IMR-90 (cell line): ENCODE results near the gene TECTA. TPM values are rescaled to one million over a fixed set of nuclear protein-coding genes. Genes with fewer than 3 reads are reported as not detected.

Source experiments
- ATAC-seq: fragments of 200-7000 bp; cut with Tn5 transposase; 2 replicates; pipeline ENCODE4 v1.9.1; 2020; ENCODE audit warnings: low read depth, mild to moderate bottlenecking, moderate library complexity
- BruUV-seq: library from RNA; stranded (reverse); fragments of 400-500 nt; replicated peaks from 2 replicates; lab custom pipeline; 2021; lab: Mats Ljungman, UMichigan
- CTCF ChIA-PET: fragments of 300-600 bp; formaldehyde crosslinking; extraction: SDS; loops from one replicate; lab custom pipeline; 2021; ENCODE audit warnings: antibody characterized with exemption; lab: Yijun Ruan, JAX
- POLR2A ChIA-PET: fragments of 300-600 bp; sonication (Branson Sonifier 250); formaldehyde crosslinking; loops from one replicate; lab custom pipeline; 2022; ENCODE audit warnings: antibody characterized with exemption; ENCODE audit not compliant: unreplicated experiment; lab: Charles Lee
- DNase-seq: peaks from one replicate; pipeline ENCODE4 v3.0.0; 2013
- H2AFZ ChIP-seq: replicated peaks from 2 replicates; pipeline ENCODE3; 2013; ENCODE audit warnings: low read length, mild to moderate bottlenecking; ENCODE audit not compliant: poor library complexity
- H2AK5ac ChIP-seq: 2 replicates; pipeline ENCODE4 v1.6.1; 2013; ENCODE audit warnings: low read depth, low read length, inconsistent platforms
- H2AK9ac ChIP-seq: replicated peaks from 2 replicates; pipeline ENCODE3; 2013; ENCODE audit warnings: mild to moderate bottlenecking, low read depth, low read length, moderate library complexity; ENCODE audit not compliant: poor library complexity
- H2BK120ac ChIP-seq: 2 replicates; pipeline ENCODE4 v1.6.1; 2013; ENCODE audit warnings: low read depth, low read length, inconsistent platforms
- H2BK15ac ChIP-seq: 3 replicates; pipeline ENCODE4 v1.6.1; 2013; ENCODE audit warnings: low read depth, low read length, inconsistent platforms
- H2BK20ac ChIP-seq: 2 replicates; pipeline ENCODE4 v1.6.1; 2013; ENCODE audit warnings: low read depth, mild to moderate bottlenecking, inconsistent platforms, low read length, moderate library complexity
- H2BK5ac ChIP-seq: 2 replicates; pipeline ENCODE4 v1.6.1; 2013; ENCODE audit warnings: mild to moderate bottlenecking, low read depth, low read length, inconsistent platforms; ENCODE audit not compliant: poor library complexity, severe bottlenecking
- H3K14ac ChIP-seq: replicated peaks from 2 replicates; pipeline ENCODE4 v1.6.1; 2013; ENCODE audit warnings: low read depth, low read length, inconsistent platforms
- H3K18ac ChIP-seq: 2 replicates; pipeline ENCODE4 v1.6.1; 2013; ENCODE audit warnings: low read depth, low read length, control low read depth
- H3K23ac ChIP-seq: 2 replicates; pipeline ENCODE4 v1.6.1; 2013; ENCODE audit warnings: low read depth, low read length, inconsistent platforms
- H3K27ac ChIP-seq: 2 replicates; pipeline ENCODE4 v1.5.1; 2013; ENCODE audit warnings: mild to moderate bottlenecking, control low read depth, low read length; ENCODE audit not compliant: insufficient read depth
- H3K27me3 ChIP-seq: 2 replicates; pipeline ENCODE4 v1.6.1; 2013; ENCODE audit warnings: low read length; ENCODE audit not compliant: control insufficient read depth, insufficient read depth
- H3K36me3 ChIP-seq: 2 replicates; pipeline ENCODE4 v1.6.1; 2013; ENCODE audit warnings: low read length, mixed read lengths; ENCODE audit not compliant: control insufficient read depth, insufficient read depth
- H3K4ac ChIP-seq: 2 replicates; pipeline ENCODE4 v1.6.1; 2013; ENCODE audit warnings: low read depth, low read length, inconsistent platforms
- H3K4me1 ChIP-seq: 2 replicates; pipeline ENCODE4 v1.6.1; 2013; ENCODE audit warnings: low read length, mixed read lengths; ENCODE audit not compliant: control insufficient read depth, insufficient read depth
- H3K4me2 ChIP-seq: 2 replicates; pipeline ENCODE4 v1.6.1; 2013; ENCODE audit warnings: low read depth, mild to moderate bottlenecking, control low read depth, low read length, moderate library complexity
- H3K4me3 ChIP-seq: 2 replicates; pipeline ENCODE4 v1.5.1; 2013; ENCODE audit warnings: low read depth, mild to moderate bottlenecking, control low read depth, low read length, moderate library complexity; ENCODE audit not compliant: insufficient read depth
- H3K56ac ChIP-seq: 2 replicates; pipeline ENCODE4 v1.6.1; 2013; ENCODE audit warnings: low read length, inconsistent platforms; ENCODE audit not compliant: insufficient read depth; ENCODE audit errors: extremely low read depth
- H3K79me1 ChIP-seq, 2 experiments: 2 replicates each; pipeline ENCODE4 v1.6.1; 2013; ENCODE audit warnings: low read length in 2 of 2, inconsistent platforms in 1 of 2, low read depth in 1 of 2
- H3K9ac ChIP-seq: 2 replicates; pipeline ENCODE4 v1.6.1; 2013; ENCODE audit warnings: low read depth, low read length, control low read depth
- H3K9me1 ChIP-seq: 2 replicates; pipeline ENCODE4 v1.6.1; 2013; ENCODE audit warnings: low read length, inconsistent platforms; ENCODE audit not compliant: insufficient read depth
- H3K9me3 ChIP-seq: 2 replicates; pipeline ENCODE4 v1.6.1; 2013; ENCODE audit warnings: low read length; ENCODE audit not compliant: control insufficient read depth, insufficient read depth
- H4K20me1 ChIP-seq: 2 replicates; pipeline ENCODE4 v1.6.1; 2013; ENCODE audit warnings: low read length, inconsistent platforms; ENCODE audit not compliant: insufficient read depth
- H4K5ac ChIP-seq: 2 replicates; pipeline ENCODE4 v1.6.1; 2013; ENCODE audit warnings: mild to moderate bottlenecking, low read depth, low read length, control low read depth
- H4K8ac ChIP-seq, 2 experiments: 2 replicates each; pipeline ENCODE4 v1.6.1; 2013; ENCODE audit warnings: low read depth in 2 of 2, low read length in 2 of 2, control low read depth in 1 of 2, inconsistent platforms in 1 of 2
- H4K91ac ChIP-seq: 2 replicates; pipeline ENCODE4 v1.6.1; 2013; ENCODE audit warnings: low read depth, low read length, inconsistent platforms; ENCODE audit not compliant: insufficient read depth
- BHLHE40 ChIP-seq: fragments of 150-350 bp; IDR thresholded peaks from 2 replicates; pipeline ENCODE4 v1.6.1; 2016; ENCODE audit warnings: mild to moderate bottlenecking, low read depth, low read length
- CEBPB ChIP-seq: IDR thresholded peaks from 2 replicates; pipeline ENCODE4 v1.6.1; 2012; ENCODE audit warnings: low read depth, low read length, improper control_type of control experiment
- CHD1 ChIP-seq: IDR thresholded peaks from 2 replicates; pipeline ENCODE4 v1.6.1; 2012; ENCODE audit warnings: low read depth, low read length, improper control_type of control experiment
- FOS ChIP-seq: fragments of 150-350 bp; IDR thresholded peaks from 2 replicates; pipeline ENCODE4 v1.6.1; 2016; ENCODE audit warnings: low read depth, low read length
- MAFK ChIP-seq: IDR thresholded peaks from 2 replicates; pipeline ENCODE4 v1.6.1; 2012; ENCODE audit warnings: low read depth, low read length, improper control_type of control experiment
- MAZ ChIP-seq: IDR thresholded peaks from 2 replicates; pipeline ENCODE4 v1.6.1; 2012; ENCODE audit warnings: low read depth, mild to moderate bottlenecking, low read length, improper control_type of control experiment, moderate library complexity, borderline replicate concordance
- MXI1 ChIP-seq: IDR thresholded peaks from 2 replicates; pipeline ENCODE4 v1.6.1; 2012; ENCODE audit warnings: low read depth, mild to moderate bottlenecking, low read length, moderate library complexity, borderline replicate concordance
- NFE2L2 ChIP-seq: fragments of 150-350 bp; IDR thresholded peaks from 2 replicates; pipeline ENCODE4 v1.6.1; 2016; ENCODE audit warnings: low read depth, mild to moderate bottlenecking, low read length
- POLR2A ChIP-seq: IDR thresholded peaks from 2 replicates; pipeline ENCODE4 v1.6.1; 2012; ENCODE audit warnings: mild to moderate bottlenecking, low read depth, low read length
- RAD21 ChIP-seq: IDR thresholded peaks from 2 replicates; pipeline ENCODE4 v1.6.1; 2012; ENCODE audit warnings: low read length, improper control_type of control experiment
- RCOR1 ChIP-seq: IDR thresholded peaks from 2 replicates; pipeline ENCODE4 v1.6.1; 2012; ENCODE audit warnings: mild to moderate bottlenecking, low read length, improper control_type of control experiment; ENCODE audit not compliant: insufficient replicate concordance
- RFX5 ChIP-seq: IDR thresholded peaks from 2 replicates; pipeline ENCODE4 v1.8.0; 2012; ENCODE audit warnings: low read depth, mild to moderate bottlenecking, low read length, moderate library complexity
- SMC3 ChIP-seq: fragments of 150-350 bp; IDR thresholded peaks from 2 replicates; pipeline ENCODE4 v1.6.1; 2016; ENCODE audit warnings: low read depth, mild to moderate bottlenecking, antibody characterized with exemption, low read length, moderate library complexity
- WGBS, 2 experiments: methylation state at CpG; one replicate each; pipeline versions ENCODE4 v1.1.5 to v1.1.7; 2013; ENCODE audit warnings: missing lambda C conversion rate in 2 of 2; ENCODE audit not compliant: insufficient read length in 1 of 2; ENCODE audit errors: extremely low coverage in 2 of 2; 5-methylcytosine and 5-hydroxymethylcytosine counted together
- dilution Hi-C: fragments of 300-500 bp; cut with HindIII; formaldehyde crosslinking; loops from one replicate; pipeline ENCODE4 v1.14.3; 2018; ENCODE audit warnings: low sequenced_read_pairs; ENCODE audit not compliant: unreplicated experiment
- in situ Hi-C: fragments of 300-500 bp; cut with MboI; formaldehyde crosslinking; loops from 3 replicates; pipeline ENCODE4 v1.14.3; 2019; ENCODE audit warnings: low sequenced_read_pairs, inconsistent platforms, mixed read lengths
- intact Hi-C: fragments of 100-400 bp; cut with micrococcal nuclease; formaldehyde crosslinking; loops from 2 replicates; pipeline ENCODE4 v1.10.0; 2022
- polyA plus RNA-seq, 3 experiments: library from polyadenylated mRNA; depleted of rRNA; stranded (reverse); fragments of >200 nt; gene quantifications; 2 replicates each; pipeline ENCODE4 v1.2.3, GENCODE V29; 2012; ENCODE audit warnings: low replicate concordance in 1 of 3
- total RNA-seq: library from RNA; depleted of rRNA; stranded (reverse); fragments of >200 nt; gene quantifications from 2 replicates; pipeline ENCODE4 v1.2.3, GENCODE V29; 2012
- TF ChIP-seq, protein P1 (sequence below): fragments of 150-350 bp; IDR thresholded peaks from 2 replicates; pipeline ENCODE4 v1.6.1; 2016; ENCODE audit warnings: low read depth, mild to moderate bottlenecking, low read length, moderate library complexity, borderline replicate concordance
- TF ChIP-seq, protein P2 (sequence below): fragments of 150-350 bp; IDR thresholded peaks from 2 replicates; pipeline ENCODE4 v1.6.1; 2017; ENCODE audit warnings: mild to moderate bottlenecking, antibody characterized with exemption, low read length, low read depth
- TF ChIP-seq, protein P3 (sequence below): conservative IDR thresholded peaks from 2 replicates; pipeline ENCODE4 v1.5.1; 2012; ENCODE audit warnings: mild to moderate bottlenecking, low read depth, low read length, improper control_type of control experiment

Gene TECTA
- total and polyA plus RNA-seq, 2 of the 4 experiments (the other 2 are of a cell fraction), result 0.17 to 0.18 TPM

DNA sequence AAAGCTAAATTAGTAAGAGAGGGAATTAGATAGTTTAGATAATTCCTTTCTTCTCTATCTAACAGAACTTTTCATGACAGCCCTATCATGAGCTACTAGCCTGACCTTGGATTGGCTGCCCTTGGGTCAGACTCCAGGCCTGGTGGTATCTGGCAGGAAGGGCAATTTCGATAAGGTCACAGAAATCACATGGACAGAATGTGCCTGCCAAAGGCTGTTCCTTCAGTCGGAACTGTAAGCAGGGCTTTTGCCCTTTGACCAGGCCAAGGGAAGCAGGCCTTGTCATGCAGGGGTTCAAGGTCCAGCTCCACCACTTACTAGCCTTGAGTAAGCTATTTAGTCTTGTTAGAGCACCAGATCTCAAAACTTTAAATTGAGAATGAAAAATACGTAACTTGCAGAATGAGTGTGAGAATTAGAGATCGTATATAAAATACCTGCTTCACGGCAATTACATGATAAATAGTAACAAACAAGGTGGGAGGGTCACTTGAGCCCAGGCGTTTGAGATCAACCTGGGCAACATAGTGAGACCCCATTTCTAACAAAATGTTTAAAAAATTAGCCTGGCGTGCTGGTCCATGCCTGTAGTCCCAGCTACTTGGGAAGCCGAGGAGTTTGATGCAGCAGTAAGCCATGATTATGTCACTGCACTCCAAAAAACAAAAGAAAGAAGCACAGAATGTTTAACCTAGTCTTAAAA, 130.7 kb downstream of the TECTA start:
- H3K27me3 ChIP-seq, result peaks cover 13% of the 10 kb centered on the region
- H3K9me1 ChIP-seq, result no peaks in the 10 kb centered on the region; the same call in 1 of the 2 replicates
- no peak overlapping the region for H2BK15ac ChIP-seq
- no peak for DNase-seq
- H3K4me1 ChIP-seq, result peaks cover under 1% of the 10 kb centered on the region; the same call in 1 of the 2 replicates
- no peak overlapping the region for H3K4me2 ChIP-seq
- no peak overlapping the region for H4K8ac ChIP-seq
- 0% methylated on average over 1 of the region's 8 CpGs; no CpG with 5 or more reads in 1 of the 2 experiments for WGBS, 2 experiments
- no peaks in the 10 kb centered on the region for H3K36me3 ChIP-seq
- no peak overlapping the region for H2BK120ac ChIP-seq
- no peak overlapping the region for H2AK5ac ChIP-seq
- H3K23ac ChIP-seq, result no peak overlapping the region
- no peak for TF ChIP-seq RFX5
- no peak for TF ChIP-seq MXI1
- TF ChIP-seq, protein P1, sequence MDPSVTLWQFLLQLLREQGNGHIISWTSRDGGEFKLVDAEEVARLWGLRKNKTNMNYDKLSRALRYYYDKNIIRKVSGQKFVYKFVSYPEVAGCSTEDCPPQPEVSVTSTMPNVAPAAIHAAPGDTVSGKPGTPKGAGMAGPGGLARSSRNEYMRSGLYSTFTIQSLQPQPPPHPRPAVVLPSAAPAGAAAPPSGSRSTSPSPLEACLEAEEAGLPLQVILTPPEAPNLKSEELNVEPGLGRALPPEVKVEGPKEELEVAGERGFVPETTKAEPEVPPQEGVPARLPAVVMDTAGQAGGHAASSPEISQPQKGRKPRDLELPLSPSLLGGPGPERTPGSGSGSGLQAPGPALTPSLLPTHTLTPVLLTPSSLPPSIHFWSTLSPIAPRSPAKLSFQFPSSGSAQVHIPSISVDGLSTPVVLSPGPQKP, result no peak
- no peak for TF ChIP-seq MAZ
- TF ChIP-seq, protein P2, sequence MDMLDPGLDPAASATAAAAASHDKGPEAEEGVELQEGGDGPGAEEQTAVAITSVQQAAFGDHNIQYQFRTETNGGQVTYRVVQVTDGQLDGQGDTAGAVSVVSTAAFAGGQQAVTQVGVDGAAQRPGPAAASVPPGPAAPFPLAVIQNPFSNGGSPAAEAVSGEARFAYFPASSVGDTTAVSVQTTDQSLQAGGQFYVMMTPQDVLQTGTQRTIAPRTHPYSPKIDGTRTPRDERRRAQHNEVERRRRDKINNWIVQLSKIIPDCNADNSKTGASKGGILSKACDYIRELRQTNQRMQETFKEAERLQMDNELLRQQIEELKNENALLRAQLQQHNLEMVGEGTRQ, result no peak
- TF ChIP-seq POLR2A, result no peak
- TF ChIP-seq, protein P3, sequence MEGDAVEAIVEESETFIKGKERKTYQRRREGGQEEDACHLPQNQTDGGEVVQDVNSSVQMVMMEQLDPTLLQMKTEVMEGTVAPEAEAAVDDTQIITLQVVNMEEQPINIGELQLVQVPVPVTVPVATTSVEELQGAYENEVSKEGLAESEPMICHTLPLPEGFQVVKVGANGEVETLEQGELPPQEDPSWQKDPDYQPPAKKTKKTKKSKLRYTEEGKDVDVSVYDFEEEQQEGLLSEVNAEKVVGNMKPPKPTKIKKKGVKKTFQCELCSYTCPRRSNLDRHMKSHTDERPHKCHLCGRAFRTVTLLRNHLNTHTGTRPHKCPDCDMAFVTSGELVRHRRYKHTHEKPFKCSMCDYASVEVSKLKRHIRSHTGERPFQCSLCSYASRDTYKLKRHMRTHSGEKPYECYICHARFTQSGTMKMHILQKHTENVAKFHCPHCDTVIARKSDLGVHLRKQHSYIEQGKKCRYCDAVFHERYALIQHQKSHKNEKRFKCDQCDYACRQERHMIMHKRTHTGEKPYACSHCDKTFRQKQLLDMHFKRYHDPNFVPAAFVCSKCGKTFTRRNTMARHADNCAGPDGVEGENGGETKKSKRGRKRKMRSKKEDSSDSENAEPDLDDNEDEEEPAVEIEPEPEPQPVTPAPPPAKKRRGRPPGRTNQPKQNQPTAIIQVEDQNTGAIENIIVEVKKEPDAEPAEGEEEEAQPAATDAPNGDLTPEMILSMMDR, result no peak
- TF ChIP-seq SMC3, result no peak
- no peak for TF ChIP-seq BHLHE40
- no peak for TF ChIP-seq CHD1
- TF ChIP-seq NFE2L2, result no peak
- TF ChIP-seq CEBPB, result no peak
- no peak for TF ChIP-seq RAD21
- TF ChIP-seq FOS, result no peak
- TF ChIP-seq MAFK, result no peak
- no peak for TF ChIP-seq RCOR1
- no TSS peak for BruUV-seq
- no peaks in the 10 kb centered on the region for H3K9me3 ChIP-seq
- H2BK20ac ChIP-seq, result no peak overlapping the region
- H4K5ac ChIP-seq, result no peak overlapping the region
- no peaks in the 10 kb centered on the region for H3K79me1 ChIP-seq
- no peak overlapping the region for H3K4me3 ChIP-seq
- no peak overlapping the region for H3K4ac ChIP-seq
- dilution Hi-C loops (no loop called here), intact Hi-C loops (no loop called here), in situ Hi-C loops (no loop called here)
- no peak overlapping the region for H3K9ac ChIP-seq
- H4K91ac ChIP-seq, result no peak overlapping the region
- H2AFZ ChIP-seq, result no peak overlapping the region
- H4K20me1 ChIP-seq, result no peaks in the 10 kb centered on the region
- no peak overlapping the region for H3K56ac ChIP-seq
- ChIA-PET CTCF (interaction anchor here (0.7 kb wide), 1 partner anchor 22 kb away, joined by 3 read pairs; no protein-coding TSS in a partner anchor), POLR2A (no interaction called here)
- no peak overlapping the region for H2AK9ac ChIP-seq
- no peak overlapping the region for H3K14ac ChIP-seq
- ATAC-seq, result no peak
- no peak overlapping the region for H3K27ac ChIP-seq
- no peak overlapping the region for H3K18ac ChIP-seq
- H2BK5ac ChIP-seq, result no peak overlapping the region
